OCI-LY7 (cell line): ENCODE data around the gene KAZN. TPM values are rescaled to one million over a fixed set of nuclear protein-coding genes. Genes with fewer than 3 reads are reported as not detected.

ENCODE experiments used
- BruUV-seq: library from RNA; stranded (reverse); fragments of 400-500 nt; replicated peaks from 2 replicates; lab custom pipeline; 2021; lab: Mats Ljungman, UMichigan
- CTCF ChIA-PET: fragments of 300-600 bp; sonication (Branson Sonifier 250); formaldehyde crosslinking; loops from one replicate; lab custom pipeline; 2022; ENCODE audit warnings: antibody characterized with exemption; ENCODE audit not compliant: unreplicated experiment; lab: Charles Lee
- POLR2A ChIA-PET: fragments of 300-600 bp; sonication (Branson Sonifier 250); formaldehyde crosslinking; loops from one replicate; lab custom pipeline; 2022; ENCODE audit warnings: antibody characterized with exemption; lab: Charles Lee
- DNase-seq: peaks from one replicate; pipeline ENCODE4 v3.0.0-alpha.2; 2015; ENCODE audit warnings: low spot score
- H2AFZ ChIP-seq: fragments of 200-600 bp; sonication (generic), shearing (Covaris generic); 2 replicates; pipeline ENCODE4 v1.6.1; 2014; ENCODE audit warnings: mild to moderate bottlenecking, antibody characterized with exemption, low read length, moderate library complexity
- H3K27ac ChIP-seq: fragments of 200-600 bp; sonication (generic); 2 replicates; pipeline ENCODE4 v1.5.1; 2014; ENCODE audit warnings: mixed run types, low read depth, mild to moderate bottlenecking, moderate library complexity, low read length, inconsistent platforms; ENCODE audit not compliant: poor library complexity, severe bottlenecking
- H3K36me3 ChIP-seq: fragments of 200-600 bp; sonication (generic); 2 replicates; pipeline ENCODE4 v1.6.1; 2014; ENCODE audit warnings: mild to moderate bottlenecking, antibody characterized with exemption, low read length, moderate library complexity, mixed read lengths; ENCODE audit not compliant: insufficient read depth
- H3K4me1 ChIP-seq: fragments of 200-600 bp; sonication (generic); 2 replicates; pipeline ENCODE4 v1.5.1; 2014; ENCODE audit warnings: mild to moderate bottlenecking, low read length; ENCODE audit not compliant: insufficient read depth, poor library complexity, severe bottlenecking
- H3K4me2 ChIP-seq: fragments of 200-600 bp; sonication (generic); 2 replicates; pipeline ENCODE4 v1.6.1; 2014; ENCODE audit warnings: mild to moderate bottlenecking, low read length
- H3K4me3 ChIP-seq: fragments of 200-600 bp; sonication (generic); 2 replicates; pipeline ENCODE4 v1.5.1; 2014; ENCODE audit warnings: mild to moderate bottlenecking, low read depth, low read length; ENCODE audit not compliant: poor library complexity, severe bottlenecking
- H3K79me2 ChIP-seq: fragments of 200-600 bp; sonication (generic); 2 replicates; pipeline ENCODE4 v1.6.1; 2016; ENCODE audit warnings: low read depth, mild to moderate bottlenecking, low read length, moderate library complexity, mixed read lengths; ENCODE audit not compliant: insufficient read depth
- H3K9me2 ChIP-seq: fragments of 200-600 bp; sonication (generic); 2 replicates; pipeline ENCODE4 v1.6.1; 2016; ENCODE audit warnings: mild to moderate bottlenecking, low read length, mixed read lengths; ENCODE audit not compliant: insufficient read depth
- H3K9me3 ChIP-seq: fragments of 200-600 bp; sonication (generic); 2 replicates; pipeline ENCODE4 v1.6.1; 2014; ENCODE audit warnings: mild to moderate bottlenecking, mixed run types, low read length, mixed read lengths
- H4K20me1 ChIP-seq: fragments of 200-600 bp; sonication (generic); 2 replicates; pipeline ENCODE4 v1.6.1; 2014; ENCODE audit warnings: mild to moderate bottlenecking, antibody characterized with exemption, low read length, moderate library complexity, mixed read lengths; ENCODE audit not compliant: insufficient read depth
- EZH2phosphoT487 ChIP-seq: fragments of 200-600 bp; sonication (generic); IDR thresholded peaks from 2 replicates; pipeline ENCODE4 v1.6.1; 2018; ENCODE audit warnings: low read depth, borderline replicate concordance, mild to moderate bottlenecking, mixed run types, antibody characterized with exemption, low read length, moderate library complexity, mixed read lengths
- intact Hi-C: fragments of 100-400 bp; cut with micrococcal nuclease; formaldehyde crosslinking; loops from one replicate; pipeline ENCODE4 v1.10.0; 2022; ENCODE audit not compliant: unreplicated experiment
- total RNA-seq, 2 experiments: library from RNA; depleted of rRNA in 1 of 2; stranded (reverse); fragments of >200 nt in 1 of 2; shearing (Covaris generic) in 1 of 2; gene quantifications; 2 replicates each; pipeline ENCODE4 v1.2.3, GENCODE V29; 2014 to 2022
- TF ChIP-seq, protein P1 (sequence below): fragments of 200-600 bp; sonication (generic); conservative IDR thresholded peaks from 2 replicates; pipeline ENCODE4 v1.5.1; 2014; ENCODE audit warnings: mild to moderate bottlenecking, antibody characterized with exemption, low read length, moderate library complexity, mixed read lengths

The KAZN gene
- total RNA-seq, 2 experiments from 2014 or later = 0.40 to 2.4 TPM

DNA sequence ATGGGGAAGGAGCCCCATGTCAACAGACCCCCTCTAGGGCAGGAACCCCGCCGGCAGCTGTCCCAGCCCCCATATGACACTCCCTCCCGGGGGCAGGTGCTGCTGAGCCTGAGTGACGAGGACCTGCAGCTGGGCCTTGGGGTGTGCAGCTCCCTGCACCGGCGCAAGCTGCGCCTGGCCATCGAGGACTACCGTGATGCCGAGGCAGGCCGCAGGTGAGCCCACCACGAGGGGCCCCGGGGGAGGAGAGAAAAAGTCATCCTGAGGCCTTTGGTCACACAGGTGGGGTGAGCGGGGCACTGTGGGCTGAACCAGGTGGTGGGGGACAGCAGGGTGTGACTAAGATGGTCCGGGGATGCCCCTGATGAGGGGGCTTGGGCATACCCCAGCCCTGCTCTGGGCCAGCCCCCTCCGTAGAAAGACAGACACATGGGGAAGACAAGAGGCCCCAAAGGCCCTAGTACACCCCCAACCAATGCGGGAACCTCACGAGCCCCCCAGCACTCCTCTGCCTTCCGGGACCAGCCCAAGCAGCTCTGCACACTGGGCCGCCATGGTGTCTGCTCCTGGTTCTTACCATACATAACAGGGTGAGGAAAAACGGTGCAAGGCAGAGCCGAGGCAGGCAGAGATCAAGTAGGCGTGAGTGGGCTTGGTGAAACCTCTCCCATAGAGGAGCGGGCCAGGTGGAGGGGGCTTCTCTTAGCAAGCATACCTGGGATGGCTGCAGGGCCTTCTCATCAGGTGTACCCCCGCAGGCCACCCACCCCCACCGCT, 496.4 kb downstream of the KAZN start:
- CTCF ChIA-PET = no interaction called here
- H3K79me2 ChIP-seq = no peaks in the 10 kb centered on the region
- no peak for TF ChIP-seq EZH2phosphoT487
- TF ChIP-seq, protein P1, sequence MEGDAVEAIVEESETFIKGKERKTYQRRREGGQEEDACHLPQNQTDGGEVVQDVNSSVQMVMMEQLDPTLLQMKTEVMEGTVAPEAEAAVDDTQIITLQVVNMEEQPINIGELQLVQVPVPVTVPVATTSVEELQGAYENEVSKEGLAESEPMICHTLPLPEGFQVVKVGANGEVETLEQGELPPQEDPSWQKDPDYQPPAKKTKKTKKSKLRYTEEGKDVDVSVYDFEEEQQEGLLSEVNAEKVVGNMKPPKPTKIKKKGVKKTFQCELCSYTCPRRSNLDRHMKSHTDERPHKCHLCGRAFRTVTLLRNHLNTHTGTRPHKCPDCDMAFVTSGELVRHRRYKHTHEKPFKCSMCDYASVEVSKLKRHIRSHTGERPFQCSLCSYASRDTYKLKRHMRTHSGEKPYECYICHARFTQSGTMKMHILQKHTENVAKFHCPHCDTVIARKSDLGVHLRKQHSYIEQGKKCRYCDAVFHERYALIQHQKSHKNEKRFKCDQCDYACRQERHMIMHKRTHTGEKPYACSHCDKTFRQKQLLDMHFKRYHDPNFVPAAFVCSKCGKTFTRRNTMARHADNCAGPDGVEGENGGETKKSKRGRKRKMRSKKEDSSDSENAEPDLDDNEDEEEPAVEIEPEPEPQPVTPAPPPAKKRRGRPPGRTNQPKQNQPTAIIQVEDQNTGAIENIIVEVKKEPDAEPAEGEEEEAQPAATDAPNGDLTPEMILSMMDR = no peak
- POLR2A ChIA-PET = no interaction called here
- H3K9me3 ChIP-seq = no peaks in the 10 kb centered on the region
- H3K9me2 ChIP-seq = no peaks in the 10 kb centered on the region
- no peaks in the 10 kb centered on the region for H4K20me1 ChIP-seq
- no peak for DNase-seq
- peaks cover 19% of the 10 kb centered on the region for H3K4me1 ChIP-seq
- H3K27ac ChIP-seq = no peak overlapping the region
- H3K4me3 ChIP-seq = no peak overlapping the region
- H2AFZ ChIP-seq = no peak overlapping the region
- no peak overlapping the region for H3K4me2 ChIP-seq
- BruUV-seq = no TSS peak
- intact Hi-C loops = no loop called here
- H3K36me3 ChIP-seq = no peaks in the 10 kb centered on the region

DNA sequence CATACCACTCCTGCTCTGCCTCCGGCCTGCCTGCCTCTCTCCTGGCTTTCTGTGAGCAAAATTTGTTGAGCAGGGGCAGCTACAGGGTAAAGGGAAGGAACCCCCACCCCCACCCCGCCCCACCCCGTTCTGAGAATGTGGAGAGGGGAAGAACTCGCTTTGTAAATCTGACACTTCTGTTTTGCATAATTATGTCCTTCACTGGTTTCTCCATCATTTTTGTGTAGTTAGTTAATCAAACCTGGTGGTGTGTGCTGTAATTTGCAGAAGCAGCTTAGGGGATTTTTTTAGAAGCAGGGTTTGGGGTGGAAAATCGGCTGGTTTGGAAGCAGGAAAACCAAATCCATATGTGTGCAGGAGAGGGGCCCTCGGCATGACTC, 497.0 kb downstream of the KAZN start:
- Histone ChIP-seq H2AFZ (no peak overlapping the region), H3K9me2 (no peaks in the 10 kb centered on the region), H3K4me3 (no peak overlapping the region), H3K79me2 (no peaks in the 10 kb centered on the region), H3K9me3 (no peaks in the 10 kb centered on the region), H3K4me1 (peaks cover 14% of the 10 kb centered on the region), H3K36me3 (no peaks in the 10 kb centered on the region), H3K27ac (no peak overlapping the region), H3K4me2 (no peak overlapping the region), H4K20me1 (no peaks in the 10 kb centered on the region)
- TF ChIP-seq, protein P1 = no peak
- no peak for TF ChIP-seq EZH2phosphoT487
- no TSS peak for BruUV-seq
- CTCF ChIA-PET = no interaction called here
- DNase-seq = no peak
- POLR2A ChIA-PET = interaction anchor here (0.6 kb wide), 1 partner anchor 189 kb away, joined by 4 read pairs; no protein-coding TSS in a partner anchor
- intact Hi-C loops = no loop called here

DNA sequence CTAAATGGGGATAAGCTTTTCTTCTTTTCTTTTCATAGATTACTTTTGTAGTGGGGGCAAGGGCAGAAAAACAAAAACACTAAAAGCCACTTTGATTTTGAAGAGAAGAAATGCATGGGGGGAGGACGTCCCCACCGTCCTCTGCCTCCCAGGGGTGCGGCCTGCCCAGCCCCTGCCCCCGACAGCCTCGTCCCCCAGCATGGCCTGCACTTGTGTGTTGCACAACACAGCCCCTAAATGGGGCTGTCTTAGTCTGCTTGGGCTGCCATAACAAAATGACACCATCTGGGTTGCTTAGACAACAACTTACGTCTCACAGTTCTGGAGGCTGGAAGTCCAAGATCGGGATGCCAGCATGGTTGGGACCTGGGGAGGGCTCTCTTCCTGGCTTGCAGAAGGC, 497.8 kb downstream of the KAZN start:
- ChIA-PET POLR2A (no interaction called here), CTCF (no interaction called here)
- H3K36me3 ChIP-seq = no peaks in the 10 kb centered on the region
- H3K4me3 ChIP-seq = no peak overlapping the region
- H3K27ac ChIP-seq = no peak overlapping the region
- DNase-seq = no peak
- no peaks in the 10 kb centered on the region for H3K79me2 ChIP-seq
- intact Hi-C loops = no loop called here
- no peaks in the 10 kb centered on the region for H3K9me2 ChIP-seq
- H4K20me1 ChIP-seq = no peaks in the 10 kb centered on the region
- no peak for TF ChIP-seq EZH2phosphoT487
- H3K4me1 ChIP-seq = peaks cover 14% of the 10 kb centered on the region
- no peak overlapping the region for H2AFZ ChIP-seq
- H3K9me3 ChIP-seq = no peaks in the 10 kb centered on the region
- BruUV-seq = no TSS peak
- H3K4me2 ChIP-seq = no peak overlapping the region
